Activated CD4-positive, alpha-beta T cell treated with anti-CD3 and anti-CD28 coated beads, Interleukin-2, amount 10 ng/mL, durations not matched to agents 24 days and 14 days (primary cell): ENCODE data around the gene FLNC. TPM values are rescaled to one million over a fixed set of nuclear protein-coding genes. Genes with fewer than 3 reads are reported as not detected.

Experiments used
- DNase-seq: peaks from one replicate; pipeline ENCODE4 v3.0.0; 2022
- H3K27ac Mint-ChIP-seq: one replicate; pipeline ENCODE4 v1.8.0; 2022; ENCODE audit warnings: mild to moderate bottlenecking, mixed read lengths
- H3K27me3 Mint-ChIP-seq: one replicate; pipeline ENCODE4 v1.8.0; 2022; ENCODE audit warnings: mixed read lengths
- H3K36me3 Mint-ChIP-seq: one replicate; pipeline ENCODE4 v1.8.0; 2022; ENCODE audit warnings: low read depth, mild to moderate bottlenecking, mixed read lengths
- H3K4me1 Mint-ChIP-seq: one replicate; pipeline ENCODE4 v1.8.0; 2021; ENCODE audit warnings: mixed read lengths
- H3K4me3 Mint-ChIP-seq: one replicate; pipeline ENCODE4 v1.8.0; 2022; ENCODE audit warnings: mild to moderate bottlenecking, moderate library complexity, mixed read lengths
- H3K9me3 Mint-ChIP-seq: one replicate; pipeline ENCODE4 v1.8.0; 2021; ENCODE audit warnings: mixed read lengths
- intact Hi-C: fragments of 100-400 bp; cut with micrococcal nuclease; formaldehyde crosslinking; loops from one replicate; pipeline ENCODE4 v1.15.1; 2023
- total RNA-seq: library from RNA; stranded (reverse); gene quantifications from 2 replicates; pipeline ENCODE4 v1.2.3, GENCODE V29; 2022

The FLNC gene
- total RNA-seq, 1 donor from 2014 or later, result 0.02 TPM

DNA sequence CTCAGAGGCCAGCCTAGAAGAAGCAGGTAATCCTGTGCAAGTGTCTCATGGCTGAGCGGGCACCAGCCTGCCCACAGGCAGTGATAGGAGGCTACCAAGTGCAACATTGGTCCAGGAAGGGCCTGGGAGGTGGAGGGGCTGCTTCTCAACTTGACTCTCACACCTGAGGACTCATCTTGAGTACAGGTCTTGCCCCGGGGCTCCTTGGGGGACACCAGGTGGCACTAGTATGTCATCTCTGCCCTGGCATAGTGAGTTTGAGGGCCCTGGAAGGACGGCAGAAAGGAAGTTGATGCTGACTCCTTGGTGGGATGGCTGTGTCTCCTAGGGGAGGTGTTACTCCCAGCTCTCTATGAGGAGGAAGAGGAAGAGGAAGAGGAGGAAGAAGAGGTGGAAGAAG lies 36.2 kb upstream of the FLNC start:
- Mint-ChIP-seq H3K27me3 (peaks cover 19% of the 10 kb centered on the region), H3K36me3 (peaks cover 2% of the 10 kb centered on the region), H3K27ac (no peak overlapping the region), H3K4me1 (peaks cover 9% of the 10 kb centered on the region), H3K9me3 (no peaks in the 10 kb centered on the region), H3K4me3 (no peak overlapping the region)
- DNase-seq, result peak; percentile 71
- intact Hi-C loops, result loop anchor here (5.0 kb wide), 1 partner anchor 88 kb away; no protein-coding TSS in a partner anchor

DNA sequence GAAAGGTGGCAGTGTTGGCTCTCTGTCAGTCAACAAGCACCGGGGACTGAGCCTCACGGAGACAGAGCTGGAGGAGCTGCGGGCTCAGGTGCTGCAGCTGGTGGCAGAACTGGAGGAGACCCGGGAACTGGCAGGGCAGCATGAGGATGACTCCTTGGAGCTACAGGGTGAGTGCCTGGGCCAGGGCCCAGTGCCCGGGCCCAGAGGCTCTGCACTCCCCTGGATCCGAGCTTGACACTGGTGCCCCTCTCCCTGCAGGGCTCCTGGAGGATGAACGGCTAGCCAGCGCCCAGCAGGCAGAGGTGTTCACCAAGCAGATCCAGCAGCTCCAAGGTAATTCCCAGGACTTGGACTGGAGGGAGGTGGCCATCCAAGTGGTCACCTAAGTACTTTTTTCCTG lies 35.8 kb upstream of the FLNC start:
- peaks cover 9% of the 10 kb centered on the region for H3K4me1 Mint-ChIP-seq

DNA sequence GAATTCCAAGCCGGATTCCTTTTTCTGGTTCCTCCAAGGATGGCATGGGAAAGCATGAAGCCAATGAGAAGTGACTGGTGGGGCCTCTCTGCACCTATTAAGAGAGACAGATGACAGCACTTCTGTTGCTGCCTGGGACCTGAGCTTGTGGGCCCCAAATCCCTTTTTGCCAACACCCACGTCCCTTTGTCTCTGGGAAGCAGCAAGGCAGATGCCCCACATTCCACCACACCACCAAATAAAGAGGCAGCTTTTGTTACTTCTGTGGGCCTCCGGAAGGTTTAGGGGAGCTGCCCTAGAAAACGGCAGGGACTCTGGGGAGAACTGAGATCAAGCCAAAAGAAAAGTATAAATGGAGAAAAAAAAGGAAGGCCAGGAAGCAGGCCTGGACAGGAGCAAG lies 35.1 kb upstream of the FLNC start:
- Mint-ChIP-seq H3K4me3 (no peak overlapping the region), H3K27ac (no peak overlapping the region), H3K27me3 (peaks cover 8% of the 10 kb centered on the region), H3K9me3 (no peaks in the 10 kb centered on the region), H3K4me1 (peaks cover 9% of the 10 kb centered on the region), H3K36me3 (peaks cover 2% of the 10 kb centered on the region)
- intact Hi-C loops, result no loop called here
- no peak for DNase-seq

More for the DNA sequence above, 35.8 kb upstream of the FLNC start:
- intact Hi-C loops, result loop anchor here (5.0 kb wide), 1 partner anchor 88 kb away; no protein-coding TSS in a partner anchor
- Mint-ChIP-seq H3K9me3 (no peaks in the 10 kb centered on the region), H3K36me3 (peaks cover 2% of the 10 kb centered on the region), H3K4me3 (no peak overlapping the region), H3K27ac (no peak overlapping the region), H3K27me3 (peaks cover 15% of the 10 kb centered on the region)
- no peak for DNase-seq

DNA sequence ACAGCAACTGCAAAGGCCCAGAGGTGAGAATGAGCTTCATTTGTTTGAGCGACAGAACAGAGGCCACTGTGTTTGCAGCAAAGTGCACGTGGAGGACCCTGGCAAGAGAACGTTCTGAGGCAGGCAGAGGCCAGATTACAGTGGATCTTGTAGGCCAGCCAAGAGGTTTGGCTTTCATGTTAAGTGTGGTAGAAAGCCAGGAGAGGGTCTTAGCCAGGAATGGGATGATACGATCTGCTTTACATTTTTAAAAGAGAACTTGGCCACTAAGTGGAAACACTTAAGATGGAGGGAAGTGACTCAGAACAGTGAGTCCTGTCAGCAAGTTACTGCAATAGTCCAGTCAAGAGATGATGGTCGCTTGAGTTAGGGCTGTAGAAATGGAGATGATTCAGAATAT lies 33.9 kb upstream of the FLNC start:
- Mint-ChIP-seq H3K27me3 (peaks cover 3% of the 10 kb centered on the region), H3K36me3 (peaks cover 2% of the 10 kb centered on the region), H3K27ac (no peak overlapping the region), H3K4me3 (no peak overlapping the region), H3K4me1 (peaks cover 4% of the 10 kb centered on the region), H3K9me3 (no peaks in the 10 kb centered on the region)
- DNase-seq, result no peak
- intact Hi-C loops, result no loop called here

DNA sequence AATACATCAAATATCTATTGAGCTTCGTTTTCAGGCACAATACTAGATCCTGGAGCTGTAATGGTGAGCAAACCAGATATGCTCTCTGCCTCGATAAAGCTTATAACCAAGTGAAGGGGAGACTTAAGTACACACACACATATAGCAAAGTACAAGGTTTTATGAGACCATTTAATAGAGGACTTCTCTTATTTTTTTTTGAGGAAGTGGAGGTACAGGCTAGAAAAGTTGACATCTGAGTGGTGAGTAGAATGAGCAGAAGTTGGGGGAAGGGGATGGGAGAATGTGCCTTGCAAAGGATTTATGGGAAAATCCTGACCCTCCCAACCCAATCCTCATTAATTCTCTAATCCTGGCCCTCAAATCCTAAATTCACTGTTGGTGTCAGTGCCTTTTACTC lies 30.8 kb upstream of the FLNC start:
- Mint-ChIP-seq H3K9me3 (no peaks in the 10 kb centered on the region), H3K36me3 (no peaks in the 10 kb centered on the region), H3K27ac (no peak overlapping the region), H3K4me3 (no peak overlapping the region), H3K27me3 (no peaks in the 10 kb centered on the region), H3K4me1 (no peaks in the 10 kb centered on the region)
- intact Hi-C loops, result no loop called here
- DNase-seq, result no peak

DNA sequence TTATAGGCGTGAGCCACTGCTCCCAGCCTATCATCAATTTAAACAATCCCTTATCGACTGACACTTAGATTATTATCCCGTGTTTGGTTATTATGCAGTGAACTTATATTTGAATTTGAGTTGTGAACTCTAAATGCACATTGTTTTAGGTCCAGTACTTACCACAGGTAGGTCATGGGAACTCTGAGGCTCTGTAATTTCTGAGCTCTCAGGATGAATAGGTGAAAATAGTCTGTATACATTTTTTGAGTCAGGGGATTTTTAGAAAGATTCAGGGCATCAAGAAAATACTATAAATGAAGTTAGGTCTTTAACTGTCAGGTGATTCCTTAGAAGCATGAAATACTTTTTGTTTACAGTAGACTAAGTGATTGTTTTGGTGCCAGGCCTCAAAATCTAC lies 29.6 kb upstream of the FLNC start:
- H3K27me3 Mint-ChIP-seq, result no peaks in the 10 kb centered on the region
- H3K4me1 Mint-ChIP-seq, result no peaks in the 10 kb centered on the region
- no peaks in the 10 kb centered on the region for H3K9me3 Mint-ChIP-seq
- no peak for DNase-seq
- intact Hi-C loops, result no loop called here
- H3K27ac Mint-ChIP-seq, result no peak overlapping the region
- H3K4me3 Mint-ChIP-seq, result no peak overlapping the region
- no peaks in the 10 kb centered on the region for H3K36me3 Mint-ChIP-seq

DNA sequence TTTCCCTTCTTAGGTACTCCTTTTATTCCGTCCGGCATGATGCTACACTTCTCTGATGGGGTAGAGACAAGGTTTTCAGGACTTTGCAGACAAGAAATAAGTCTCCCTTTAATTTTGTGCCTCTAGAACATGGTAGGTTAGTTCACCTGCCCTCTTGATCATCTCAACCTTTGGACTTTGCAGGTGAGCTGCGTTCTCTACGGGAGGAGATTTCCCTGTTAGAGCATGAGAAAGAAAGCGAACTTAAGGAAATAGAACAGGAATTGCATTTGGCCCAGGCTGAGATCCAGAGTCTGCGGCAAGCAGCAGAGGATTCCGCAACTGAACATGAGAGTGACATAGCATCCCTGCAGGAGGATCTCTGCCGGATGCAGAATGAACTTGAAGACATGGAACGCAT lies 29.2 kb upstream of the FLNC start:
- Mint-ChIP-seq H3K27ac (no peak overlapping the region), H3K9me3 (no peaks in the 10 kb centered on the region), H3K4me3 (no peak overlapping the region), H3K4me1 (no peaks in the 10 kb centered on the region), H3K27me3 (no peaks in the 10 kb centered on the region), H3K36me3 (no peaks in the 10 kb centered on the region)
- DNase-seq, result no peak
- intact Hi-C loops, result no loop called here

DNA sequence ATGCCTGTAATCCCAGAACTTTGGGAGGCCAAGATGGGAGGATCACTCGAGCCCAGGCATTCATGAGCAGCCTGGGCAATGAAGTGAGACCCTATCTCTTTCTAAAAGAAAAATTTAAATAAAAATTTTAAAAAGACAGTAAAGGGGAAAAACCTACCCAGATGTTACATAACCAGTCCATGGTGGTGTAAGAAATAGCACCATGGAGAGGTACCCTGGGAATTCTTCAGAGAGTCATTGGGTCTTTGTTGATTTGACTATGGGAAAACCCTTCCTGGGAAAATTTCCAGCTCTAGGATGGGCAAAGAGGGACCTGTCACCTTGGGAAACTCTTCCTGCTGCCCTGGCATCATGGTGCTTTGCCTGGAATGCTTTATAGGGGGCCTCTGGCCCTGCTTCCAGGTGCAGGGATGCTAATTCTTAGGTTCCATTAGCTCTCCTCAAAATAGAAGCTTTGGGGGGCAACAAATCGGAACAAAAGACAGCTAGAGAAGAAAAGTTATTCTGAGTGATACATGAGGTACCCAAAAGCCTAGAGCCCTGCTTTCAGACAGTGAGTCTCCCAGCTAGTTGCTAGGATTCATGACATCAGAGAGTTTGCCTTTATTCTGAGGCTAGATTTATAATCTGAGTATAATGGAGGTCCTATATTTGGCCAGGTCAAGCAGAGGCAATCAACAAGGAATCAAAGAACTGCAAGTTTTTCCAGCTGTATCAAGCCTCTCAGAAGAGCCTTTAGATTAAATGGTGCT lies 28.4 kb upstream of the FLNC start:
- Mint-ChIP-seq H3K4me3 (no peak overlapping the region), H3K27me3 (no peaks in the 10 kb centered on the region), H3K36me3 (no peaks in the 10 kb centered on the region), H3K27ac (no peak overlapping the region), H3K9me3 (no peaks in the 10 kb centered on the region), H3K4me1 (no peaks in the 10 kb centered on the region)
- no peak for DNase-seq
- intact Hi-C loops, result no loop called here

DNA sequence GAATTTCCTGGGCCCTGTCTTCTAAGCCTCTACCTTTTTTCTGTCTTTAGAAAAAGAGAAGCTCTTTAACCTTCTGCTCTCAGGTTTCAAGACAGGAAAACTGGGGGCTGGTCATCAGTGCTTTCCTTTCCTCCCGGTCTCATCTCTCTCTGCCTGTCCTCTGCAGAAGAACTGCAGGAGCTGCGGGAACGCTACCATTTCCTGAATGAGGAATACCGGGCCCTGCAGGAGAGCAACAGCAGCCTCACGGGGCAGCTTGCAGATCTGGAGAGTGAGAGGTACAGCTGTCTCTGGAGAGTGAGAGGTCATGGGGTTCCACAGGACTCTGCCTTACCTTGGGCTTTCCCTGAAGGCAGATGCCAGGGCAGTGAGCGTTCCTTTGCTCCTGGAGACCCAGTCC lies 25.7 kb upstream of the FLNC start:
- H3K36me3 Mint-ChIP-seq, result no peaks in the 10 kb centered on the region
- DNase-seq, result no peak
- no peak overlapping the region for H3K27ac Mint-ChIP-seq
- intact Hi-C loops, result no loop called here
- H3K9me3 Mint-ChIP-seq, result no peaks in the 10 kb centered on the region
- H3K27me3 Mint-ChIP-seq, result no peaks in the 10 kb centered on the region
- H3K4me3 Mint-ChIP-seq, result no peak overlapping the region
- no peaks in the 10 kb centered on the region for H3K4me1 Mint-ChIP-seq

DNA sequence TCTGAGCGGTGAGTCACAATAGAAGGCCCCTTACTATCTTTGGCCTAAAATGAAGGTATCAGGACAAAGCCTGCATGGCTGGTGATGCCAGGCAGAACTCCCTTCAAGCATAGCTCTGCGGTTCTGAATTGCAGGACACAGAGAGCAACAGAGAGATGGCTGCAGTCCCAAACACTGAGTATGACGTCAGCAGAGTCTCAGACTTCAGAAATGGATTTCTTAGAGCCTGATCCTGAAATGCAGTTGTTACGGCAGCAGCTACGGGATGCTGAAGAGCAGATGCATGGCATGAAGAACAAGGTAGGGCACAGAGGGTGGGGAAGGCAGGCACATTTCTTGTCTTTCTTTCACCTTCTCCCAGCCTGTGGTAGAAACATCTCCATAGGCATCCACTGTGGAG lies 25.0 kb upstream of the FLNC start:
- H3K4me1 Mint-ChIP-seq, result no peaks in the 10 kb centered on the region
- no peaks in the 10 kb centered on the region for H3K9me3 Mint-ChIP-seq
- no peak for DNase-seq
- no peak overlapping the region for H3K27ac Mint-ChIP-seq
- no peaks in the 10 kb centered on the region for H3K36me3 Mint-ChIP-seq
- no peaks in the 10 kb centered on the region for H3K27me3 Mint-ChIP-seq
- H3K4me3 Mint-ChIP-seq, result no peak overlapping the region
- intact Hi-C loops, result no loop called here

DNA sequence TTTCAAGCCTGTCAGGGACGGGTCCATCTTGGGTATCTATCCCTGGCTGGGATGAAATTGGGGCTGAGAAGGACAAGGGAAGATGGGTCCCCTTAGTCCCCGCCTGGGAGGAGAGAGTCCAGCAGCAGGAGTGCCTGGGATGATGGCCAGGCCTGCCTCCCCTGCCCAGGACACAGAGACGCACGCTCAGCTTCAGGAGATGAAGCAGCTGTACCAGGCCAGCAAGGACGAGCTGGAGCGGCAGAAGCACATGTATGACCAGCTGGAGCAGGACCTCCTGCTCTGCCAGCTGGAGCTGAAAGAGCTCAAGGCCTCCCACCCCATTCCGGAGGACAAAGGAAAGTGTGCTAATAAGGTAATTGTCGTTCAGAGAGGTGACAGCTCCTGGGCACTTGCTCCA lies 23.0 kb upstream of the FLNC start:
- Mint-ChIP-seq H3K9me3 (no peaks in the 10 kb centered on the region), H3K27me3 (no peaks in the 10 kb centered on the region), H3K4me3 (no peak overlapping the region), H3K4me1 (no peaks in the 10 kb centered on the region), H3K27ac (no peak overlapping the region), H3K36me3 (no peaks in the 10 kb centered on the region)
- intact Hi-C loops, result no loop called here
- no peak for DNase-seq

DNA sequence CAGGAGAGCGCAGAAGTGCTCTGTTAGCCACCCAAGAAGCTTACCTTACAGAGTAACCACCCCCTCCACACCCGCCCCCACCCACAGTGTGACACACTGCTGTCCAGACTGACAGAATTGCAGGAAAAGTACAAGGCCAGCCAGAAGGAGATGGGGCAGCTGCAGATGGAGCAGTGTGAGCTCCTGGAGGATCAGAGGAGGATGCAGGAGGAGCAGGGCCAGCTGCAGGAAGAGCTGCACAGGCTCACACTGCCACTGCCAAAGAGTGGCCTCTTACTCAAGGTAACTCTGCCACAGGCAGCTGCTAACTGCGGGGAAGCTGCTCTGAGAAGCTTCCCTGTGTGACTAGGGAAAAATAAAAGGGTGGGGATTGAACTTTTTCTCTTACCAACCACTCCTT lies 20.8 kb upstream of the FLNC start:
- no peak overlapping the region for H3K27ac Mint-ChIP-seq
- H3K27me3 Mint-ChIP-seq, result no peaks in the 10 kb centered on the region
- H3K9me3 Mint-ChIP-seq, result no peaks in the 10 kb centered on the region
- DNase-seq, result no peak
- intact Hi-C loops, result no loop called here
- no peaks in the 10 kb centered on the region for H3K4me1 Mint-ChIP-seq
- H3K4me3 Mint-ChIP-seq, result no peak overlapping the region
- H3K36me3 Mint-ChIP-seq, result no peaks in the 10 kb centered on the region

DNA sequence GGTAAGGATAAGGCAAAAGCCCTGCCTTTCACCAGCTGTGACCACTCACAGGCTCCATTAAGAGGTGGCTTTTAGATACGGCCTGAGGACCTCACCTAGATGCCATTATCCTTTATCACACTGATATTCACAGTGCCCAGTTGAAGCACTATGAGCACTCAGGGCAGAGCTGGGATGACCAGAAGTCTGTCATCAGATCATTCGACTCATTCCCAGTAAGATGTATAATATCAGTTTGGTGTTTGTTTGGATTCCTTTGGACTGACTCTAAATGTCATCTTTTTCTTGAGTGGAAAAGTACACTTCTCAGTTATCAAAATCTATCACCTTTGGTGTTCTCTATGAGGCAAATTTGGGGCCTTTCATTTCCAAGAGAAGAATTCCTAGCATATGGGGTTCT lies 19.7 kb upstream of the FLNC start:
- H3K27ac Mint-ChIP-seq, result no peak overlapping the region
- no peaks in the 10 kb centered on the region for H3K36me3 Mint-ChIP-seq
- intact Hi-C loops, result no loop called here
- no peaks in the 10 kb centered on the region for H3K9me3 Mint-ChIP-seq
- DNase-seq, result no peak
- peaks cover 1% of the 10 kb centered on the region for H3K27me3 Mint-ChIP-seq
- no peaks in the 10 kb centered on the region for H3K4me1 Mint-ChIP-seq
- no peak overlapping the region for H3K4me3 Mint-ChIP-seq

DNA sequence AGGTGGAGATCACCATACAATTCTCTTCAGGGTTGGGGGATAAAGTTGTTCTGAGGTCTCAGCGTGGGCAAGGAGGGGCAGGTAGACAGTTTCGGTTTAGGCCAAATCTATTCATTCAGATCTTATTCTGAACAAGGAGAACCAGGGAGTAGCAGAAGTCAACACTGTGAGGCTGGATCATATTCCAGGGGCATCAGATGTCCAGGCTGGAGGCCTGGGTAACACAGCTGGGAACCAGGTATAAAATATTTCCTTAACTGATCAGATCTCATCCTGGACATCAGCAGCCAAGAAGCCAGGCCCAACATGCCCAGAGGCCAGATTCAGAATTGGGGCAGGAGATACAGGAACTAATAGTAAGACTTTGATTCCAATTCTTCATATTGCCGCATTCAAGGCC lies 19.2 kb upstream of the FLNC start:
- no peak for DNase-seq
- intact Hi-C loops, result no loop called here
- Mint-ChIP-seq H3K36me3 (no peaks in the 10 kb centered on the region), H3K27ac (no peak overlapping the region), H3K9me3 (no peaks in the 10 kb centered on the region), H3K4me1 (no peaks in the 10 kb centered on the region), H3K4me3 (no peak overlapping the region), H3K27me3 (peaks cover 3% of the 10 kb centered on the region)
